ENCODE measurements around the gene TSPAN9. TPM values are rescaled to one million over a fixed set of nuclear protein-coding genes. Genes with fewer than 3 reads are reported as not detected.

TSPAN9 gene
- total and polyA plus RNA-seq, 4 donors, result 17.4 to 62.9 (median 34.2) TPM

DNA sequence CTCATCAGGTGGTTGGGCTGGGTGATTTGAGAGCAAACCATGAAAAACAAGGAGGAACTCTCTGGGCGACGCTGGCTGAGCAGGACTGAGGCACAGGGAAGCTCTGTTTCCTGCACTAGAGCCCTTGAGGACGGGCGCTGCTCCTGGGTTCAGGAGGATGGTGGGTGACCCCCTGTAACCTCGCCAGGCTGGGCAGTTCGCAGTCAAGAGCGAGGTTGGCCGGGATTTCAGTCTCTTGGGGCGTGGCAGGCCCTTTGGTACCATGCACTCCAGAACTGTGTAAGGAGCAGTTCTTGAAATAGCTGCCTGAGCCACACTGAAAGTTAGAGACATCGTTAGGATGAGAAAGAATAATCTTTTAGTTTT lies 202.2 kb downstream of the TSPAN9 start:
- Histone ChIP-seq H3K36me3 (ENCODE audit: control insufficient read depth in 4 of 4, insufficient read depth in 3 of 4, low read depth in 1 of 4, low read length in 3 of 4) (peaks cover 12 to 55% (median 16%) of the 10 kb centered on the region in 4 donors), H3K9me3 (ENCODE audit: control insufficient read depth in 4 of 4, low read length in 3 of 4) (no peaks in the 10 kb centered on the region), H3K4me1 (ENCODE audit: control insufficient read depth in 4 of 4, insufficient read depth in 4 of 4, low read length in 3 of 4) (peaks cover 0 to 3% (median 0%) of the 10 kb centered on the region in 4 donors), H3K4me3 (ENCODE audit: low read depth in 1 of 3, low read length in 3 of 3) (no peak overlapping the region), H3K27ac (ENCODE audit: low read depth in 1 of 2, low read length in 2 of 2) (no peak overlapping the region), H3K27me3 (ENCODE audit: control insufficient read depth in 4 of 4, insufficient read depth in 4 of 4, low read length in 3 of 4) (no peaks in the 10 kb centered on the region), H3K9ac (ENCODE audit: low read depth in 1 of 2, low read length in 2 of 2) (no peak overlapping the region)
- no peak for DNase-seq (ENCODE audit: low spot score)
- 79% methylated on average over 10 of the region's 10 CpGs for WGBS
- no peak for TF ChIP-seq JUND (IDR thresholded peaks at IDR 0.05)
- TF ChIP-seq, protein P1, sequence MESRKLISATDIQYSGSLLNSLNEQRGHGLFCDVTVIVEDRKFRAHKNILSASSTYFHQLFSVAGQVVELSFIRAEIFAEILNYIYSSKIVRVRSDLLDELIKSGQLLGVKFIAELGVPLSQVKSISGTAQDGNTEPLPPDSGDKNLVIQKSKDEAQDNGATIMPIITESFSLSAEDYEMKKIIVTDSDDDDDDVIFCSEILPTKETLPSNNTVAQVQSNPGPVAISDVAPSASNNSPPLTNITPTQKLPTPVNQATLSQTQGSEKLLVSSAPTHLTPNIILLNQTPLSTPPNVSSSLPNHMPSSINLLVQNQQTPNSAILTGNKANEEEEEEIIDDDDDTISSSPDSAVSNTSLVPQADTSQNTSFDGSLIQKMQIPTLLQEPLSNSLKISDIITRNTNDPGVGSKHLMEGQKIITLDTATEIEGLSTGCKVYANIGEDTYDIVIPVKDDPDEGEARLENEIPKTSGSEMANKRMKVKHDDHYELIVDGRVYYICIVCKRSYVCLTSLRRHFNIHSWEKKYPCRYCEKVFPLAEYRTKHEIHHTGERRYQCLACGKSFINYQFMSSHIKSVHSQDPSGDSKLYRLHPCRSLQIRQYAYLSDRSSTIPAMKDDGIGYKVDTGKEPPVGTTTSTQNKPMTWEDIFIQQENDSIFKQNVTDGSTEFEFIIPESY (IDR thresholded peaks at IDR 0.05), result no peak
- no peak for TF ChIP-seq NR2F2 (IDR thresholded peaks at IDR 0.05)
- TF ChIP-seq, protein P2, sequence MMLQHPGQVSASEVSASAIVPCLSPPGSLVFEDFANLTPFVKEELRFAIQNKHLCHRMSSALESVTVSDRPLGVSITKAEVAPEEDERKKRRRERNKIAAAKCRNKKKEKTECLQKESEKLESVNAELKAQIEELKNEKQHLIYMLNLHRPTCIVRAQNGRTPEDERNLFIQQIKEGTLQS (IDR thresholded peaks at IDR 0.05), result no peak
- TF ChIP-seq HNF4A (conservative IDR thresholded peaks at IDR 0.05), result no peak
- no peak for TF ChIP-seq HNF4G (IDR thresholded peaks at IDR 0.05)
- TF ChIP-seq GABPA (IDR thresholded peaks at IDR 0.05 in 1 of 2, conservative IDR thresholded peaks at IDR 0.05 in 1 of 2), result no peak
- no peak for TF ChIP-seq SP1 (IDR thresholded peaks at IDR 0.05)
- TF ChIP-seq RXRA (IDR thresholded peaks at IDR 0.05), result no peak
- no peak for TF ChIP-seq TAF1 (conservative IDR thresholded peaks at IDR 0.05)
- TF ChIP-seq EGR1 (IDR thresholded peaks at IDR 0.05; ENCODE audit: low read depth in 2 of 2), result no peak
- TF ChIP-seq, protein P3, sequence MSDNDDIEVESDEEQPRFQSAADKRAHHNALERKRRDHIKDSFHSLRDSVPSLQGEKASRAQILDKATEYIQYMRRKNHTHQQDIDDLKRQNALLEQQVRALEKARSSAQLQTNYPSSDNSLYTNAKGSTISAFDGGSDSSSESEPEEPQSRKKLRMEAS (IDR thresholded peaks at IDR 0.05), result no peak
- TF ChIP-seq, protein P4, sequence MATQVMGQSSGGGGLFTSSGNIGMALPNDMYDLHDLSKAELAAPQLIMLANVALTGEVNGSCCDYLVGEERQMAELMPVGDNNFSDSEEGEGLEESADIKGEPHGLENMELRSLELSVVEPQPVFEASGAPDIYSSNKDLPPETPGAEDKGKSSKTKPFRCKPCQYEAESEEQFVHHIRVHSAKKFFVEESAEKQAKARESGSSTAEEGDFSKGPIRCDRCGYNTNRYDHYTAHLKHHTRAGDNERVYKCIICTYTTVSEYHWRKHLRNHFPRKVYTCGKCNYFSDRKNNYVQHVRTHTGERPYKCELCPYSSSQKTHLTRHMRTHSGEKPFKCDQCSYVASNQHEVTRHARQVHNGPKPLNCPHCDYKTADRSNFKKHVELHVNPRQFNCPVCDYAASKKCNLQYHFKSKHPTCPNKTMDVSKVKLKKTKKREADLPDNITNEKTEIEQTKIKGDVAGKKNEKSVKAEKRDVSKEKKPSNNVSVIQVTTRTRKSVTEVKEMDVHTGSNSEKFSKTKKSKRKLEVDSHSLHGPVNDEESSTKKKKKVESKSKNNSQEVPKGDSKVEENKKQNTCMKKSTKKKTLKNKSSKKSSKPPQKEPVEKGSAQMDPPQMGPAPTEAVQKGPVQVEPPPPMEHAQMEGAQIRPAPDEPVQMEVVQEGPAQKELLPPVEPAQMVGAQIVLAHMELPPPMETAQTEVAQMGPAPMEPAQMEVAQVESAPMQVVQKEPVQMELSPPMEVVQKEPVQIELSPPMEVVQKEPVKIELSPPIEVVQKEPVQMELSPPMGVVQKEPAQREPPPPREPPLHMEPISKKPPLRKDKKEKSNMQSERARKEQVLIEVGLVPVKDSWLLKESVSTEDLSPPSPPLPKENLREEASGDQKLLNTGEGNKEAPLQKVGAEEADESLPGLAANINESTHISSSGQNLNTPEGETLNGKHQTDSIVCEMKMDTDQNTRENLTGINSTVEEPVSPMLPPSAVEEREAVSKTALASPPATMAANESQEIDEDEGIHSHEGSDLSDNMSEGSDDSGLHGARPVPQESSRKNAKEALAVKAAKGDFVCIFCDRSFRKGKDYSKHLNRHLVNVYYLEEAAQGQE (IDR thresholded peaks at IDR 0.05), result no peak
- no peak for TF ChIP-seq FOXA2 (IDR thresholded peaks at IDR 0.05)
- TF ChIP-seq YY1 (IDR thresholded peaks at IDR 0.05), result no peak
- TF ChIP-seq RAD21 (IDR thresholded peaks at IDR 0.05), result no peak
- TF ChIP-seq, protein P5, sequence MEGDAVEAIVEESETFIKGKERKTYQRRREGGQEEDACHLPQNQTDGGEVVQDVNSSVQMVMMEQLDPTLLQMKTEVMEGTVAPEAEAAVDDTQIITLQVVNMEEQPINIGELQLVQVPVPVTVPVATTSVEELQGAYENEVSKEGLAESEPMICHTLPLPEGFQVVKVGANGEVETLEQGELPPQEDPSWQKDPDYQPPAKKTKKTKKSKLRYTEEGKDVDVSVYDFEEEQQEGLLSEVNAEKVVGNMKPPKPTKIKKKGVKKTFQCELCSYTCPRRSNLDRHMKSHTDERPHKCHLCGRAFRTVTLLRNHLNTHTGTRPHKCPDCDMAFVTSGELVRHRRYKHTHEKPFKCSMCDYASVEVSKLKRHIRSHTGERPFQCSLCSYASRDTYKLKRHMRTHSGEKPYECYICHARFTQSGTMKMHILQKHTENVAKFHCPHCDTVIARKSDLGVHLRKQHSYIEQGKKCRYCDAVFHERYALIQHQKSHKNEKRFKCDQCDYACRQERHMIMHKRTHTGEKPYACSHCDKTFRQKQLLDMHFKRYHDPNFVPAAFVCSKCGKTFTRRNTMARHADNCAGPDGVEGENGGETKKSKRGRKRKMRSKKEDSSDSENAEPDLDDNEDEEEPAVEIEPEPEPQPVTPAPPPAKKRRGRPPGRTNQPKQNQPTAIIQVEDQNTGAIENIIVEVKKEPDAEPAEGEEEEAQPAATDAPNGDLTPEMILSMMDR (IDR thresholded peaks at IDR 0.05; ENCODE audit: low read depth, low read length, missing input control), result no peak

Measured in liver (tissue), 9 donors.